ENCODE data around the gene KLF11.
"Not testable (repeated sequence)": the region's sequence is repeated elsewhere in the genome, so short reads cannot be mapped to it uniquely, and the experiment has no call there.

Gene KLF11

GRCh38 chr2:10007921-10008808, 35.2 kb upstream of the KLF11 start:
- no peak for TF ChIP-seq CTCF (conservative IDR thresholded peaks at IDR 0.05; ENCODE audit: low read depth)
- no peak overlapping the region for H3K27ac ChIP-seq
- no peak for DNase-seq (ENCODE audit: low spot score)
- ChIA-PET POLR2A (ENCODE audit: low non-redundant PET) (interaction anchor here (0.7 kb wide), 1 partner anchor 10 kb away, joined by 4 read pairs; no protein-coding TSS in a partner anchor), CTCF (interaction anchor here (0.6 kb wide), 2 partner anchors 31 to 663 kb away, joined by 3 read pairs; no protein-coding TSS in a partner anchor)

- ChIA-PET POLR2A (ENCODE audit: low non-redundant PET) (interaction anchor here (0.7 kb wide), 1 partner anchor 11 kb away, joined by 4 read pairs; no protein-coding TSS in a partner anchor), CTCF (interaction anchor here (0.6 kb wide), 2 partner anchors 32 to 663 kb away, joined by 3 read pairs; no protein-coding TSS in a partner anchor)
- no peak for DNase-seq (ENCODE audit: low spot score)
- no peak overlapping the region for H3K27ac ChIP-seq
- TF ChIP-seq CTCF (conservative IDR thresholded peaks at IDR 0.05; ENCODE audit: low read depth), result no peak
These were observed 34.6 kb upstream of the KLF11 start for GRCh38 chr2:10008809-10009176.

GRCh38 chr2:10009271-10009810, 34.0 kb upstream of the KLF11 start:
- H3K27ac ChIP-seq, result no peak overlapping the region
- no peak for TF ChIP-seq CTCF (conservative IDR thresholded peaks at IDR 0.05; ENCODE audit: low read depth)
- CTCF ChIA-PET, result no interaction called here
- DNase-seq (ENCODE audit: low spot score), result no peak
- POLR2A ChIA-PET (ENCODE audit: low non-redundant PET), result no interaction called here

- ChIA-PET POLR2A (ENCODE audit: low non-redundant PET) (no interaction called here), CTCF (no interaction called here)
- no peak for TF ChIP-seq CTCF (conservative IDR thresholded peaks at IDR 0.05; ENCODE audit: low read depth)
- no peak for DNase-seq (ENCODE audit: low spot score)
- no peak overlapping the region for H3K27ac ChIP-seq
These were observed 33.3 kb upstream of the KLF11 start for GRCh38 chr2:10009811-10010781.

- POLR2A ChIA-PET (ENCODE audit: low non-redundant PET); CTCF ChIA-PET; DNase-seq (ENCODE audit: low spot score); H3K27ac ChIP-seq: not testable (repeated sequence)
These were observed 32.3 kb upstream of the KLF11 start for GRCh38 chr2:10010861-10011605.

GRCh38 chr2:10011606-10012325, 31.6 kb upstream of the KLF11 start:
- DNase-seq (ENCODE audit: low spot score); CTCF ChIA-PET; H3K27ac ChIP-seq; POLR2A ChIA-PET (ENCODE audit: low non-redundant PET): not testable (repeated sequence)

GRCh38 chr2:10012366-10012962, 30.9 kb upstream of the KLF11 start:
- CTCF ChIA-PET; POLR2A ChIA-PET (ENCODE audit: low non-redundant PET); DNase-seq (ENCODE audit: low spot score); H3K27ac ChIP-seq: not testable (repeated sequence)

All from RWPE1 (cell line).